Tongue (tissue), 2 donors: Measurements from ENCODE around the gene MAPKAPK2. TPM values are rescaled to one million over a fixed set of nuclear protein-coding genes. Genes with fewer than 3 reads are reported as not detected.

Experiments used
- DNase-seq: peaks from one replicate; pipeline ENCODE4 v3.0.0-alpha.2; 2015
- total RNA-seq: library from RNA; depleted of rRNA; stranded (reverse); fragments of >200 nt; gene quantifications from one replicate; pipeline ENCODE4 v1.2.3, GENCODE V29; 2014

The MAPKAPK2 gene
- total RNA-seq, 1 donor from 2014 or later: 44.4 TPM

- DNase-seq: peak; percentile 74
These were observed 38.2 kb downstream of the MAPKAPK2 start for GRCh38 chr1:206722751-206723461.

DNA sequence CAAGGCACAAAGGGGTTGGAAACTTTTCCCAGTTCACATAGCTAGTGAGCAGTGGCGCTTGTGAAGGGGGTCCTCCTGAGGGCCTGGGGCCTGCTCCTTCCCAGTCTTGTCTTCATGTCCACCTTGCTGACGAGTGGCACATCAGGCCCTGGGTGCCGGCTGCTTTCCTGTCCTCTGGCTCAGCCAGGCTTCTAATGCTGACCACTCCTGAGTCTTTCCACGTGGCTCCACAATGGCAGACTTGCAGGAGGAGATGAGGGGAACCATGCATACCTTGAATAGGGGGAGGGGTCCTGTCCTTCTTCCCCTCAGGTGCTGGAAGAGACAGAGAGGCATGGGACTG, 38.7 kb downstream of the MAPKAPK2 start:
- DNase-seq: no peak

DNA sequence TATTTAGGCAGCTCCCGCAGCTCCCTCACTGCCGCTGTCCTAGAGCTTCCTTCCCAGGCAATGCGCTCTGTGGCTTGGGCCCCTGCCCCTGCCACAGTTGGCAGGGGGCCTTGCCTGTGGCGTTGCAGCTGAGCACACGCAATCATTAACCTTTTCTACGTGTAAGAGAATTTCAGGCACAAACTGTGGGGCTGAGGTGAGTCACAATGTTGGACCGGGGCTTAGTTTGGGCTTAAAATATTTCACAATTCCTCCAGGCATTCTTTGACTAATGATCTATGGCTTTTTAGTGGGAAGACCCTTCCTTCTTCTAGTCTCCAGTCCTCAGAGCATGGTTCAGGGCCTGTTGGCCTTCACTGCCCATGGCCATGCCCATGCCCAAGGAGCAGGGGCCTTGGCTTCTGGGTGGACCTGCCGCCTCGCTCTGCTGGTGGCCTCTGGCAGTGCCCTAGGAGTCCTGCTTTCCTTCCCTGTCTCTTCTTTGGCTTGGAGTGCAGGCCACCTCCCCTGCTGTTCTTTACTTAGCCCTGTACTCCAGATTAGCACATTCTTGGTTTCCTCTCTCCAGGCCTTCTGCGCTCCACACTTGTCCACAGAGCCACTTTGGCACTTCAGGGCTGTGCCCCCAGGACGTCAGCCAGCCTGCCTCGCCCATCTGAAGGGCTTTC, 39.2 kb downstream of the MAPKAPK2 start:
- peak; percentile 65 for DNase-seq

GRCh38 chr1:206725109-206725963, 40.6 kb downstream of the MAPKAPK2 start:
- DNase-seq: peak; percentile 39

GRCh38 chr1:206727981-206728696, 43.4 kb downstream of the MAPKAPK2 start:
- no peak for DNase-seq

GRCh38 chr1:206728697-206728987, 43.9 kb downstream of the MAPKAPK2 start:
- no peak for DNase-seq

GRCh38 chr1:206729050-206729449, 44.3 kb downstream of the MAPKAPK2 start:
- no peak for DNase-seq

- DNase-seq: no peak
These were observed 44.8 kb downstream of the MAPKAPK2 start for GRCh38 chr1:206729507-206729906.

- DNase-seq: no peak
These were observed 47.8 kb downstream of the MAPKAPK2 start for GRCh38 chr1:206732508-206732907.

GRCh38 chr1:206732992-206733391, 48.3 kb downstream of the MAPKAPK2 start:
- no peak for DNase-seq

- DNase-seq: peak; percentile 31
These were observed 49.9 kb downstream of the MAPKAPK2 start for GRCh38 chr1:206734499-206735142.

DNA sequence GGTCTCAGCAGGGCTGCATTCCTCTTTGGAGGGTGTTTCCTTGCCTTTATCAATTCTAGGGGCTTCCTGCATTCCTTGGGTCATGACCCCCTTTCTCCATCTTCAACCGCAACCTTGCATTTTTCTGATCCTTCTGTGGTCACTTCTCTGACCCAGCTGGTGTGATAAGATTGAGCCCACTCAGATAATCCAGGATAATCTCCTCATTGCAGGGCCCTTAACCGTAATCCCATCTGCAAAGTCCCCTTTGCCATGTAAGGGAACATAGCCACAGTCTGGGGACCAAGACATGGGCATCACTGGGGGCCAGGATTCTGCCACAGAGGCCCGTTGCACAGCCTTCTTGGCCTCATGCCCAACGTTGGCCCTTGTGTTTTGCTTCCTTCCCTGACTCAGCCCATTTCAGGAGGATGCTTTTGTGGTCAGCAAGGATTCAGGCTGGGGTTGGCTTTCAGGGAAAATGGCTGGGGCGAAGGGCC, 50.9 kb downstream of the MAPKAPK2 start:
- no peak for DNase-seq

GRCh38 chr1:206736878-206737728, 52.4 kb downstream of the MAPKAPK2 start:
- no peak for DNase-seq

- DNase-seq: no peak
These were observed 53.1 kb downstream of the MAPKAPK2 start for GRCh38 chr1:206737729-206738201.

DNA sequence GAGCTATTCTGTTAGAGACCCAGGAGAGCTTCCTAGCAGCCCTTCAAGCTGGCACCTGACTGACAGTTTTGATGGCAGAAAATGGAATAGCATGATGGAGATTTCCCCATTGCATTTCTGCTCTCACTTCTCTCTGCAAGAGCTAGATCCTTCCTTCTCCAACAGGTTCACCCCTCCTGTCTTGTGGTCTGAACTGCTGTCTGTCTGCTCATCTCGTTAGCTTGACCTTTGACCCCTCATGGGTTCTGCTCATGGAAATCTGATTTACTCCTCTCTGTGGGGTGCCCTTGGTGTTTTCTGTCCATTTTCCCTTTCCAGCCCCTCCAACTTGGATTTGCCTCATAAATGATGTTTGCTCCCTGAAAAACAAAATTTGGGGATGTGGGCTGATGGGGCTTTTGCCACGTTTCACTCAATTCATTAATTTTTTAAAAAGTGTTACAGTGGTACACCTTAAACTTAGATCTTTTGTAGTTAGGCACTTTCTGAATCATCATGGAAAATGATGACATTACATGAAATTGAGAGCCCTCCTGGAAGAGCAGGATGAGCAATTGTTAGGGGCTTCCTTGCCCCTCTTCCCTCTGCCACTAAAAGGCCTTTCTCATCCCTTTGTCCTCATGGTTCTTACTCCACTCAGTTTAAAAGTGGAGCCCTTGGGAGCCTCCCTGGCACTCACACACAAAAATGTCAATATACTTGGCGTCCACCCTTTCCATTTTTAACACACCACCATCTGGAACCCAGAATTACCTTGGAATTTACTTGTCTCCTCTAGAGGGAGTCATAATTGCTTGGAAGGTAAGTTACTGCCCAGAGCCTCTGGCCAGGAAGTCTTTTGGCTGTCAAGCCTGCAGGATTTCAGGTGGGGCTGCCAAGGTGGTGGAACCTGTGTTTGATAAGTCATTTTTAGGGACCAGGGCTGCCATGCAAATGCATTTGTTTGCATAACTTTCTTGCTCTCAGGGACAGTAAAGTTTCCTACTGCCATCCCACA, 54.0 kb downstream of the MAPKAPK2 start:
- peak; percentile 31 for DNase-seq

GRCh38 chr1:206739411-206740076, 54.8 kb downstream of the MAPKAPK2 start:
- peak; percentile 53 for DNase-seq

DNA sequence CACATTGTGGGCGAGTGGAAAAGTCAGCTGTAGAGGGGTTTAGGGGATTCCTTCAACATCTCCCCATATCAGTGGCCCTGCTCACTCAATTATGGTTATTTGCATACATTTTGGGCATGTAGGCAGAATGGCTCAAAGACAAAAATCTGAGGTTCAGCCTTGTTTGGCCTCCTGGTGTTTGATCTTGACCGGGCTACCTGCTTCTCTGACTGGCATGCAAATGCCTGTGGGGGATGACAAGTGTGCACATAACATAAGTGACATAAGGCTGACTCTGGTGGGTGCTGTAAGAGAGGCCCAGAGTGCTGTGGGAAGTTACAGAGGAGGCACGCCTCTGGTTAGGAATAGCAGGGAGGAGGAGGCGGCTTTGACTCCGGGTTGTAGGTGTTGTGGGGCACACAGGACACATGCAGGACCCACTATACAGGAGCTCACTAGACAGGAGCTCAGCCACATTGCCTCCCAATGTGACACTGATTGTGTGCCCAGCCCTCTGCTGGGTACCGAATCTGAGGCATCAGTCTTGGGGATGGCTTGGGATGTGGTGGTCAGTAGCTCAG, 56.5 kb downstream of the MAPKAPK2 start:
- no peak for DNase-seq

DNA sequence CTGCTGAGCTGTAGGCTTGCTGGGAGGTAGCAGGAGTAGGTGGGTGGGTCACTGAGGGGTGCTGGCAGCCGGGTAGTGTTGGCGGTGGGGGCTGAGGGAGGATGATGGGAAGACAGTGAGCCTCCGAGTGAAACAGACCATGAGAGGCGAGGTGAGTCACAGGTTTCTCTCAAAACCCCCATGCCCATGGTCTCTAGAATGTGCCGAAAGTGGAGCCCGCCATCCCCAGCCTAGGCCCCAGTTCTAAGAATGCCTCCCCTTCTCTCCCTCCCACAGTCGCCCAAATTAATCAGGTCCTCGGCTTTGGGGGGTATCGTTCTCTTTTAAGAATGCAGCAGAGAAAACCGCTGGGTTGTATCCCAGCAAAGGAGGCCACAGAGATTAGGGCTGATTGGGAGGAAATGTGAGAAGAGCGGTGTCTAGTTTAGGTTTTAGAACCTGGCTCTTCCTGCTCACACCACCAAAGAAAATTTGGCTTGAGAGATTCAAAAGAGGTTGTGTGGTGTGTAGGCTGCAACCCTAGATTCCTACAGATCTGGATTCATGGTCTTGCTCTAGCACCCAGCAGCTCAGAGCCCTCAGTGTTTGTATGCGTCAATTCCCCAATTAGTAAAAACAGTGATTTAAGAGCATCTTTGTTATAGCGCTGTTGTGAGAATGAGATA, 58.1 kb downstream of the MAPKAPK2 start:
- no peak for DNase-seq
